Right kidney (tissue), 1 donor: ENCODE results near the gene OGT.
"Not testable (repeated sequence)": the region's sequence is repeated elsewhere in the genome, so short reads cannot be mapped to it uniquely, and the experiment has no call there.

ENCODE experiments used
- DNase-seq: peaks from one replicate; pipeline ENCODE4 v3.0.0-alpha.2; 2016

The OGT gene

DNA sequence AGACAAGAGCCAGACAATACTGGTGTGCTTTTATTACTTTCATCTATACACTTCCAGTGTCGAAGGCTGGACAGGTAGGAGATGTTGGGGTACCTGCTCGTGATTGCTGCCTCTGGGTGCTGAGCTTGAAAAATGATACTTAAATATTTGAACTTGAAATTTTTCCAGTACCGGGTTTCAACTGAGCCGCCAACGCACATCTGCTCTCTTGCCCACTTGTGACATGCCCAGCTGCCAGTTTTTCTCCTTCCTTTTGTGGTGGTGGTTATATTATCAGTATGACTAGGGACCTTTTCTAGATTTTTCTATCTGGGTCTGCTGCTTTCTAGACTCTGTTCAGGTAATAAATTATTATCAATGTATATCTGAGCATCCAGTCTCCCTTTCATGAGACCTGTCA, 3.4 kb downstream of the OGT start:
- DNase-seq = no peak

- no peak for DNase-seq
Observed at GRCh38 chrX:71537743-71538142, 4.8 kb downstream of the OGT start.

DNA sequence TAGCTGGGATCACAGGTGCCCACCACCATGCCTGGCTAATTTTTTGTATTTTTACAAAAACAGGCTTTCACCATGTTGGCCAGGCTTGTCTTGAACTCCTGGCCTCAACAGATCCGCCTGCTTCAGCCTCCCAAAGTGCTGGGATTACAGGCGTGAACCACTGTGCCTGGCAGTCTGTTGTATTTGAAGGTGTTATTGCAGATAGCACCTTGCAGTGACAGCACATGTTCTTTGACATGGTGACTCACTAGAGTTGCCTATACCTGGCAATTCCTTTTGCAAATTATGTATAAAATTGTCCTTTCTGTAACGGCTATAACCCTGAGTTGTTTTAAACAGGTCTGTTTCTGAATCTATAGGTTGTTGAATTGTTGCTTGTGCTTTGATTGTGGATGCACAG, 7.9 kb downstream of the OGT start:
- DNase-seq = no peak

DNA sequence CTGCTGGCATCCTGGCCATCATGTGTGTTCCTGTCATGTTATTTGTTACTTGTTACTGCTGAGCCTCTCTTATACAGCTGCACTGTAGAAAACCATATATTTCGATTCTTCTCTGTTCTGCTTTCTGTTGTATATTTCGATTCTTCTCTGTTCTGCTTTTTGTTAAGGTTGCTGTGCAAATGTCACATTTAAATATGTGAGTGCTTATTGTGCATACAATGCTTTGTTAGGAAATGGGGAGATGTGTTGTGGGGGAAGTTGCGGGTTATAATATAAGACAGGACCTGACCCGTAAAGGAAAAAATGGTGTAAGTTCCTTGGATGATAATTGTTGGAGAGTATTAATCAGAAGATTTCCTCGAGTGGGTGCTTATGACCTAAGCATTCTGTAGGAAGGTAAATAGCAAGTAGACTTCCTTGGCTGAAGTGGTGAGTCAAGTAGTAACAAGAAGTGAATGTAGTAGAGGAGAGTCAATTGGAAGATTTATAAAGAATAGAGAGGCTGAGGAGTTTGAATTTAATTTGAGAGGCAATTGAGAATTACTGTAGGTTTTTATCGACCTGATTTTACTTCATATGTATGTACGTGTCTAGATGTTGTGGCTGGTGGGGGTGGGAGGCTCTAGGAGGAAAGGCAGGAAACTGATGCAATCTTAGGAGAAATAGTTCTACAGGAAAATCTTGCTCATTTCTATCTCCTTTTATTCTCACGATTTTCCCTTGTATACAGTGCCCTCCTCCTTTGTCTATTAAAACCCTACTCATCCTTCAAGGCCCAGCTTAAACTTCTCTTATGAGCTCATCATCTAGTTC, 8.5 kb downstream of the OGT start:
- no peak for DNase-seq

- DNase-seq = no peak
Observed at GRCh38 chrX:71542411-71542810, 9.5 kb downstream of the OGT start.

GRCh38 chrX:71542825-71543224, 9.9 kb downstream of the OGT start:
- DNase-seq = no peak

GRCh38 chrX:71543316-71543715, 10.4 kb downstream of the OGT start:
- no peak for DNase-seq

GRCh38 chrX:71545364-71545763, 12.5 kb downstream of the OGT start:
- DNase-seq = no peak

- DNase-seq = no peak
Observed at GRCh38 chrX:71546879-71547278, 14.0 kb downstream of the OGT start.

DNA sequence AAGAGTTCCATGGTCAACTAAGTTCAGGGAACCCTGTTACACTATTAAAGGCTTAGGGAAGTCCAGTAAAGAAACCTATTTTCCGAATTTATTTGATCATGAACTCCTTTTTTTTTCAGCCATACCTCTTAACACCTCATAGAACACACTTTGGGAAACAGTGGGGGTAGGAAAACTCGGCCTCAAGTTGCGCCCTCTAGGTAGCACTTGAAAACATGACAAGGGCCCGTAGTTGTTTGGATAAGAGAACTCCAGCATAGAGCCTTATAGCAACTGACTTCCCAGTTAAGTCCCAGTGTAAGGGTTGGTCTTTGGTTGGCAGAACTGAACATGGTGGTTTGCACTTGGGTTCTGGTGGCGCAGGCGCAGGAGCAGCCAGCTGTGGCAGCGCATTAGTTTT, 14.4 kb downstream of the OGT start:
- DNase-seq = no peak

DNA sequence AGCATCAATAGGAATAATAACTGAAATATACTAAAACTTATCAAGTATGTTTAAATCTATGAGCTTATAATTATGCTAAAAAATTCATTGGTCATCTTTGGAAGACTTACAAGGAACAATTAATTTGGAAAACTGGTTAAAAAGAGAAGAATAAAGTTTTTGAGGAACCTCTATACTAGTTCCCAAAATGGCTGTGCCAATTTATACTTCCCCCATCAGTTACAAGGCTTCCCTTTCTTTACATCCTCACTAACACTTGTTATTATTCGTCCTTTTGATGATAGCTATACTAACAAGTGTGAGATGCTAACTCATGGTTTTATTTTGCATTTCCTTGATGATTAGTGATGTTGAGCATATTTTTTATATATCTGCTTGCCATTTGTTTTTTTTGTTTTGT, 17.1 kb downstream of the OGT start:
- DNase-seq = no peak

DNA sequence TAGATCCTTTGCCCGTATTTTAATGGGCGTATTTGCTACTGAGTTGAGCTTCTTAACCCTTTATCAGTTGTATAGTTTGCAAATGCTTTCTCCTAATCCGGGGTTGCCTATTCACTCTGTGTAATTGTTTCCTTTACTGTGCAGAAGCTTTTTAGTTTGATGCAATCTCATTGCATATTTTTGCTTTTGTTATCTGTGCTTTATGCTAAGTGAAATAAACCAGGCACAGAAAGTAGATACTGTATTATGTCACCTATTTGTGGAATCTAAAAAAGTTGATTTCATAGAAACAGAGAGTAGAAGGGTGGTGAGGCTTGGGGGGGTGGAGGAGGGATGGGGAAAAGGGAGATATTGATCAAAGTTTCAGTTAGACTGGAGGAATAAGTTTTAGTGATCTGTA, 17.7 kb downstream of the OGT start:
- no peak for DNase-seq

DNA sequence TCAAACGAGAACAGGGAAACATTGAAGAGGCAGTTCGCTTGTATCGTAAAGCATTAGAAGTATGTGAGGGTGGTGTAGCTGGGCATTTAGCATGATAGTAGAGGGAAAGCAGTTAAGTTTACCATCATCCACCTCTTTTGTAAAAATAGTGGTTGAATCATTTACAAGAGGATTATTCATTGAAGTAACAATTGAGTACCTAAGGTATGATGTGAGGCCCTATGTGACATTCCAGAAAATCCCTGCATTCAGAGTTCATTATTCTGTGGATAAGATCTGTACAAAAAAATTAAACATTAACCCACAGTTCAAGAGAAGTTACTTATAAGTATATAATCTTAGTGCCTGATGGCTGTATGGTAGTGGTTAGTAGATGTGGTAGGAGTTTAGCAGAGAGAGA, 23.1 kb downstream of the OGT start:
- no peak for DNase-seq

GRCh38 chrX:71558920-71559319, 26.0 kb downstream of the OGT start:
- no peak for DNase-seq

- DNase-seq = not testable (repeated sequence)
Observed at GRCh38 chrX:71559773-71560172, 26.9 kb downstream of the OGT start.

DNA sequence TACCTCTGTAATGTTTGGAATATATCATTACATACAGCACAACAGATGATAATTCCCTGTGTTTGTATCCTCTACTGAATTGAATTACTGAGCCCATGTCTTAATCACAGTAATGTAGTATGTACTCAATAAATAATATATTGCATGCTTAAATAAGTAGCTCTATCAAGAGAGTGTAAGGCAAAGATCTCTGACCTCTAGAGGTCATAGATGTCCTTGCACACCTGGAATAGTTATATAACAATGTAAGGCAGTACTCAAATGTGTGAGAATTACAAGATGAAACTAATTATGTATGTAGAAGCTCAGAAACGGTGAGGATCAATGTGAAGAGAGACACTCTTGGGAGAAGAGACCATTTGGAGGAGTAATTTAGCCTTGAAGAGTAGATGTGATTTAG, 31.0 kb downstream of the OGT start:
- no peak for DNase-seq

- no peak for DNase-seq
Observed at GRCh38 chrX:71565474-71566041, 32.7 kb downstream of the OGT start.

DNA sequence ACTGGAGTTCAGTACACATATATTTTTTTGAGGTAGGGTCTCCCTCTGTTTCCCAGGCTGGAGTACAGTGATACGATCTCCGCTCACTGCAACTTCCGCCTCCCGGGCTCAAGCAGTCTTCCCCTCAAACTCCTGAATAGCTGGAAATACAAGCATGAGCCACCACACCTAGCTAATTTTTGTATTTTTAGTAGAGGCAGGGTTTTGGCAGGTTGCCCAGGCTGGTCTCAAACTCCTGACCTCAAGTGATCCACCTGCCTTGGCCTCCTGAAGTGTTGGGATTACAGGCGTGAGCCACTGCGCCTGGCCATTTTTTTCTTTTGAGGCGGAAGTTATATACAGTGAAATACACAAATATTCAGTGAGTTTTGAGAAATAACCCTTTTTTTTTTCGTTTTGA, 38.5 kb downstream of the OGT start:
- not testable (repeated sequence) for DNase-seq

- DNase-seq = no peak
Observed at GRCh38 chrX:71573590-71573989, 40.7 kb downstream of the OGT start.

DNA sequence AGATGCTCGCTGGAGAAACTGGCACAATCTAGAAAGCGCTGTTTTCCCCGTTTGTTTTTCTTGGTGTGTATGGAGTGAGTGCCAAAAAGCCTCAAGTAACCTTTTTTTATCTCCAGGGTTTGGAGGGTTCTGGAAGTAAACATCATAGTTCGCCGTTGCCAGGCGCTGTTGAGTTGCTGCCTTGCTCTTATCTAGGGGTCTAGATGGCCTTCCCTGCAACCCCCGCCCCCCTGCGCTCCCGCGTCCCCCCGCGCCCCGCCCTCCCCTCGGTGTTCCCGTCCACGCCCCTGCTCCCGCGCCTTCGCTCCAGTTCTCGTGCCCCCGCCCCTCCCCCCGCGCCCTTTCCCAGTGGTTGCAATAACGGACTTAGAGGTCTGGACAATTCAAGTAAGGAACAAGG, 44.8 kb downstream of the OGT start:
- DNase-seq = no peak

- DNase-seq = no peak
Observed at GRCh38 chrX:71578253-71579135, 45.6 kb downstream of the OGT start, which contains the start of gene GCNA. Gene GCNA (plus strand): TSS chrX:71578437. CDS start chrX:71580822, 2,385 bp downstream.

DNA sequence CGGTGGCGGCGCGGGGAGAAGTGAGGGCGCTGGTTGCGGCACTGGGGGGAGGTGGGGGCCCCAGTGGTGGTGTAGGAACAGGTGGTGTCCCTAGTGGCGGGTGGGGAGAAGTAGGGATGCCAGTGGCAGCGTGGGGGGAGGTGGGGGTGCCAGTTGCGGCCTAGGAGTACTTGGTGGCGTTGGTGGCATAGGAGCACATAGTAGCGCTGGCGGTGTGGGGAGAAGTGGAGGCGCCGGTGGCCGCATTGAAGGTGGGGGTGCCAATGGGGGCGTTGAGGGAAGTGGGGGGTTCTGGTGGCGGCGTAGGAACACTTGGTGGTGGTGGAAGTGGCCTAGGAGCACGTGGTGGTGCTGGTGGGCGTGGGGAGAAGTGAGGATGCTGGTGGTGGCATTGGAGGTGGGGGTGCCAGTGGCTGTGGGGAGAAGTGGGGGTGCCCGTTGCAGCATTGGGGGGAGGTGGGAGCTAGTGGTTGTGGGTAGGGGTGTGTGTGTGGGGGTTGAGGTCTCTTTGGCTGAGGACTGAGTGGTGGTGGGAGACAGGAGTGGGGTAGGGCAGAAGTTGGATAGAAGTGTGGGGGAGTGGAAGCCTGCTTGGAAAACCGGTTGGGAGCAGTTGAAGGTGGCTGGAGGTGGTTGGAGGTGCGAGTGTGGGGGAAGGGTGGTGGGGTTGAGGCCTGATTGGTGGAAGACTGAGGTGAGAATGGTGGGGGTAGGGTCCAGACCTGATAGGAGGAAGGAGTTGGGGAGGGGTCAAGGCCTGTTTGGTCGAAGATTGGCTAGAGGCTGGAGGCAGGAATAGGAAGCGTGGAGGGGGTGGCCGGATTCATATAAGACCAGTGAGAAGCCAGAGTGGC, 46.5 kb downstream of the OGT start:
- no peak for DNase-seq
